Liver (tissue), 3 donors: ENCODE data around the gene MYO3B.

ENCODE experiments used
- CTCF ChIP-seq: fragments of 150-350 bp; IDR thresholded peaks from 2 replicates; pipeline ENCODE4 v1.5.1; 2017; ENCODE audit warnings: improper control_type of control experiment, low read depth, low read length; ENCODE audit not compliant: missing input control
- GABPA ChIP-seq, 2 donors: IDR thresholded peaks in 1 of 2; conservative IDR thresholded peaks in 1 of 2; 2 replicates each; pipeline ENCODE4 v1.6.1; 2016; ENCODE audit warnings: antibody characterized with exemption in 2 of 2, mild to moderate bottlenecking in 1 of 2, moderate library complexity in 1 of 2
- SP1 ChIP-seq: IDR thresholded peaks from 2 replicates; pipeline ENCODE4 v1.6.1; 2018; ENCODE audit warnings: antibody characterized with exemption, mild to moderate bottlenecking
- donor health status: healthy.
- donor health status: healthy.

GRCh38 chr2:170571612-170572011 is 393.7 kb downstream of the MYO3B start:
- TF ChIP-seq CTCF (no peak), SP1 (no peak), GABPA (IDR thresholded peaks at IDR 0.05 in 1 of 2, conservative IDR thresholded peaks at IDR 0.05 in 1 of 2) (no peak)
